ENCODE data around the gene VTI1A.

GRCh38 chr10:112628951-112629609 lies 182.1 kb downstream of the VTI1A start:
- TF ChIP-seq, protein P1, sequence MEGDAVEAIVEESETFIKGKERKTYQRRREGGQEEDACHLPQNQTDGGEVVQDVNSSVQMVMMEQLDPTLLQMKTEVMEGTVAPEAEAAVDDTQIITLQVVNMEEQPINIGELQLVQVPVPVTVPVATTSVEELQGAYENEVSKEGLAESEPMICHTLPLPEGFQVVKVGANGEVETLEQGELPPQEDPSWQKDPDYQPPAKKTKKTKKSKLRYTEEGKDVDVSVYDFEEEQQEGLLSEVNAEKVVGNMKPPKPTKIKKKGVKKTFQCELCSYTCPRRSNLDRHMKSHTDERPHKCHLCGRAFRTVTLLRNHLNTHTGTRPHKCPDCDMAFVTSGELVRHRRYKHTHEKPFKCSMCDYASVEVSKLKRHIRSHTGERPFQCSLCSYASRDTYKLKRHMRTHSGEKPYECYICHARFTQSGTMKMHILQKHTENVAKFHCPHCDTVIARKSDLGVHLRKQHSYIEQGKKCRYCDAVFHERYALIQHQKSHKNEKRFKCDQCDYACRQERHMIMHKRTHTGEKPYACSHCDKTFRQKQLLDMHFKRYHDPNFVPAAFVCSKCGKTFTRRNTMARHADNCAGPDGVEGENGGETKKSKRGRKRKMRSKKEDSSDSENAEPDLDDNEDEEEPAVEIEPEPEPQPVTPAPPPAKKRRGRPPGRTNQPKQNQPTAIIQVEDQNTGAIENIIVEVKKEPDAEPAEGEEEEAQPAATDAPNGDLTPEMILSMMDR (conservative IDR thresholded peaks at IDR 0.05 in 1 of 2, IDR thresholded peaks at IDR 0.05 in 1 of 2; ENCODE audit: extremely low read depth in 1 of 2, insufficient read depth in 1 of 2, low read depth in 1 of 2, low read length in 2 of 2), result no peak
- TF ChIP-seq EZH2 (IDR thresholded peaks at IDR 0.05; ENCODE audit: borderline replicate concordance, low read length), result no peak
